Tibial artery (tissue), 4 donors: ENCODE data around the gene APH1A.
"Not testable (repeated sequence)": the region's sequence is repeated elsewhere in the genome, so short reads cannot be mapped to it uniquely, and the experiment has no call there.

Experiments used
- DNase-seq, 2 donors: peaks; one replicate each; pipeline ENCODE4 v3.0.0-alpha.2; 2019
- H3K27ac ChIP-seq, 2 donors: fragments of 200-600 bp; sonication (generic) in 1 of 2; 1 replicate in 1 of 2; 2 replicates in 1 of 2; pipeline ENCODE4 v1.5.1; 2018 to 2019; ENCODE audit warnings: mild to moderate bottlenecking in 1 of 2
- H3K27me3 ChIP-seq, 2 donors: fragments of 200-600 bp; sonication (generic) in 1 of 2; one replicate each; pipeline versions ENCODE4 v1.5.1 to v1.6.0; 2016 to 2019
- H3K36me3 ChIP-seq, 3 donors: fragments of 200-600 bp; sonication (generic) in 2 of 3; one replicate each; pipeline ENCODE4 v1.5.1; 2016 to 2019; ENCODE audit warnings: mild to moderate bottlenecking in 2 of 3
- H3K4me1 ChIP-seq, 4 donors: fragments of 200-600 bp; sonication (generic) in 2 of 4; 1 replicate in 3 of 4; 2 replicates in 1 of 4; pipeline ENCODE4 v1.5.1; 2016 to 2019
- H3K4me3 ChIP-seq, 2 donors: fragments of 200-600 bp; sonication (generic) in 1 of 2; 1 replicate in 1 of 2; 2 replicates in 1 of 2; pipeline ENCODE4 v1.5.1; 2018 to 2019; ENCODE audit warnings: mild to moderate bottlenecking in 2 of 2
- H3K9me3 ChIP-seq, 3 donors: fragments of 200-600 bp; sonication (generic) in 1 of 3; one replicate each; pipeline ENCODE4 v1.5.1; 2016 to 2019
- intact Hi-C: fragments of 100-400 bp; cut with DNase I; formaldehyde crosslinking; loops from one replicate; pipeline ENCODE4 v1.15.0; 2023; ENCODE audit warnings: low total_unique reads
- TF ChIP-seq, protein P1 (sequence below), 2 experiments: fragments of 200-600 bp in 1 of 2; fragments of 450-650 bp in 1 of 2; IDR thresholded peaks; one replicate each; pipeline ENCODE4 v1.5.1; 2017 to 2019; ENCODE audit warnings: antibody characterized with exemption in 2 of 2, mild to moderate bottlenecking in 1 of 2, moderate library complexity in 1 of 2

The APH1A gene

DNA sequence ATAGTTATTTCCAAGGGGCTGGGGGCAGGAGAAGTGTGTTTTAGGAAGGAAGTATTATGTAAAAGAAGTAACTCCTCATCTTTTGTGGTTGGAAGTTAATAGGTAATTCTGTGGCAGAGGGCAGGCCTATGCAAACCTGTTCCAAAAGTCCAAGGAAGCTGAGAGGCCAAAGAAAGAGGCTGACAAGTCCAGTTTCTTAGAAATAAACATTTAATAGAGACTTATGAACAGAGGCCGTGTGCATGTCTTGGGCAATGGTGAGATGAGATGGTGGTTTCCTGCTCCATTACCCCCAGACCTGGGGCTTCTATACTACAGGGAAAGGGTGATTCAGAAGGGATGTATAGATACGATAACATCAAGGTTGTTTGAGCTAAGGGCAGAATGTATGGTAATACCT, 18.9 kb downstream of the APH1A start:
- TF ChIP-seq, protein P1, sequence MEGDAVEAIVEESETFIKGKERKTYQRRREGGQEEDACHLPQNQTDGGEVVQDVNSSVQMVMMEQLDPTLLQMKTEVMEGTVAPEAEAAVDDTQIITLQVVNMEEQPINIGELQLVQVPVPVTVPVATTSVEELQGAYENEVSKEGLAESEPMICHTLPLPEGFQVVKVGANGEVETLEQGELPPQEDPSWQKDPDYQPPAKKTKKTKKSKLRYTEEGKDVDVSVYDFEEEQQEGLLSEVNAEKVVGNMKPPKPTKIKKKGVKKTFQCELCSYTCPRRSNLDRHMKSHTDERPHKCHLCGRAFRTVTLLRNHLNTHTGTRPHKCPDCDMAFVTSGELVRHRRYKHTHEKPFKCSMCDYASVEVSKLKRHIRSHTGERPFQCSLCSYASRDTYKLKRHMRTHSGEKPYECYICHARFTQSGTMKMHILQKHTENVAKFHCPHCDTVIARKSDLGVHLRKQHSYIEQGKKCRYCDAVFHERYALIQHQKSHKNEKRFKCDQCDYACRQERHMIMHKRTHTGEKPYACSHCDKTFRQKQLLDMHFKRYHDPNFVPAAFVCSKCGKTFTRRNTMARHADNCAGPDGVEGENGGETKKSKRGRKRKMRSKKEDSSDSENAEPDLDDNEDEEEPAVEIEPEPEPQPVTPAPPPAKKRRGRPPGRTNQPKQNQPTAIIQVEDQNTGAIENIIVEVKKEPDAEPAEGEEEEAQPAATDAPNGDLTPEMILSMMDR (IDR thresholded peaks at IDR 0.05), result no peak

DNA sequence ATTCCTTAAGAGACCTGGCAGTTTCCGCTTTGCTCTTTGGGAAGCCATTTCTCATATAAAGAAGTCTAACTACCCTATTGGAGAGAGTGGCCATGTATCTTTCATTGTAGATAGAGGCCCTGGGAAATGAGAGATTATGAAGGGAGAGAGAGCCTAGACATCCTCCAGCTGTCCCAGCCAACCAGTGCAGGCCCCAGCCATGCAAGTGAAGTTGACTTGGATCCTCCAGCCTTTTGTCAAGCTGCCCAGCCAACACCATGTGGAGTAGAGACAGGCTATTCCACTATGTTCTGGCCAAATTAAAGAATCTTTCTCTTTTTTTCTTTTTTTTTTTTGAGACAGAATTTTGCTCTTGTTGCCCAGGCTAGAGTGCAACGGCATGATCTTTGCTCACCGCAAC, 25.8 kb downstream of the APH1A start:
- Histone ChIP-seq H3K4me1 (no peaks in the 10 kb centered on the region), H3K4me3 (no peak overlapping the region), H3K27ac (no peak overlapping the region), H3K27me3 (peaks cover 0 to 2% of the 10 kb centered on the region in 2 donors), H3K36me3 (no peaks in the 10 kb centered on the region), H3K9me3 (no peaks in the 10 kb centered on the region)
- DNase-seq, result no peak
- TF ChIP-seq, protein P1 (IDR thresholded peaks at IDR 0.05), result no peak
- intact Hi-C loops, result no loop called here

More for the DNA sequence above, 18.9 kb downstream of the APH1A start:
- Histone ChIP-seq H3K4me1 (no peaks in the 10 kb centered on the region), H3K4me3 (no peak overlapping the region), H3K36me3 (no peaks in the 10 kb centered on the region), H3K9me3 (no peaks in the 10 kb centered on the region), H3K27me3 (peaks cover 0 to 2% of the 10 kb centered on the region in 2 donors), H3K27ac (no peak overlapping the region)
- intact Hi-C loops, result no loop called here
- DNase-seq, result no peak

GRCh38 chr1:150237746-150238145, 31.1 kb downstream of the APH1A start:
- intact Hi-C loops, result no loop called here
- Histone ChIP-seq H3K36me3 (no peaks in the 10 kb centered on the region), H3K4me1 (peaks cover 0 to 16% (median 11%) of the 10 kb centered on the region in 4 donors), H3K9me3 (no peaks in the 10 kb centered on the region), H3K4me3 (no peak overlapping the region), H3K27ac (no peak overlapping the region), H3K27me3 (no peaks in the 10 kb centered on the region)
- peak in 1 of 2 donors; percentile 65 for DNase-seq
- TF ChIP-seq, protein P1 (IDR thresholded peaks at IDR 0.05), result no peak

DNA sequence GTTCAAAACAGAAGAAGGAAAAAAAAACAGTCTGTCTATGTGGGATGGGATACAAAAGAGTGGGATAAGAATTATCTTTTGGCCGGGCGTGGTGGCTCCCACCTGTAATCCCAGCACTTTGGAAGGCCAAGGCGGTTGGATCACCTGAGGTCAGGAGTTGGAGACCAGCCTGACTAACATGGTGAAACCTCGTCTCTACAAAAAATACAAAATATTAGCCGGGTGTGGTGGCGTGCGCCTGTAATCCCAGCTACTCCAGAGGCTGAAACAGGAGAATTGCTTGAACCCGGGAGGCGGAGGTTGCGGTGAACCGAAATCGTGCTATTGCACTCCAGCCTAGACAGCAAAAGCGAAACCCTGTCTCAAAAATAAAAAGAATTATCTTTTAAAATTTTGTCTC, 31.6 kb downstream of the APH1A start:
- H3K27ac ChIP-seq, intact Hi-C loops, H3K36me3 ChIP-seq, H3K4me3 ChIP-seq, H3K9me3 ChIP-seq, H3K27me3 ChIP-seq: not testable (repeated sequence)
- DNase-seq, result peak in 1 of 2 donors; percentile 46
- peaks cover 0 to 17% (median 11%) of the 10 kb centered on the region in 4 donors for H3K4me1 ChIP-seq

GRCh38 chr1:150236614-150237100, 32.2 kb downstream of the APH1A start:
- intact Hi-C loops, result no loop called here
- H3K9me3 ChIP-seq, result no peaks in the 10 kb centered on the region
- TF ChIP-seq, protein P1 (IDR thresholded peaks at IDR 0.05), result no peak
- peak overlapping the region; percentile 97 to 99 for H3K27ac ChIP-seq
- DNase-seq, result no peak
- peak overlapping the region; percentile 81 to 92 for H3K4me3 ChIP-seq
- no peaks in the 10 kb centered on the region for H3K27me3 ChIP-seq
- H3K36me3 ChIP-seq, result no peaks in the 10 kb centered on the region
- peaks cover 0 to 17% (median 11%) of the 10 kb centered on the region in 4 donors for H3K4me1 ChIP-seq

GRCh38 chr1:150235852-150236613, 32.8 kb downstream of the APH1A start, which contains the start of gene ANP32E:
Gene ANP32E (minus strand): TSS chr1:150236112. CDS start chr1:150235786, 326 bp downstream.
- TF ChIP-seq, protein P1 (IDR thresholded peaks at IDR 0.05), result peak; percentile 31 to 47

More at GRCh38 chr1:150235852-150236613, 32.8 kb downstream of the APH1A start, which contains the start of gene ANP32E:
- Histone ChIP-seq H3K27me3 (no peaks in the 10 kb centered on the region), H3K9me3 (no peaks in the 10 kb centered on the region), H3K27ac (peak within 1 kb of the TSS; percentile 97 to 99), H3K4me3 (peak within 1 kb of the TSS; percentile 81 to 92), H3K4me1 (peaks cover 0 to 17% (median 11%) of the 10 kb centered on the region in 4 donors), H3K36me3 (no peaks in the 10 kb centered on the region)
- DNase-seq, result peak; percentile 97 to 98
- intact Hi-C loops, result no loop called here
